ENCODE data around the gene KLHL22.
"Not testable (repeated sequence)": the region's sequence is repeated elsewhere in the genome, so short reads cannot be mapped to it uniquely, and the experiment has no call there.

Gene KLHL22

DNA sequence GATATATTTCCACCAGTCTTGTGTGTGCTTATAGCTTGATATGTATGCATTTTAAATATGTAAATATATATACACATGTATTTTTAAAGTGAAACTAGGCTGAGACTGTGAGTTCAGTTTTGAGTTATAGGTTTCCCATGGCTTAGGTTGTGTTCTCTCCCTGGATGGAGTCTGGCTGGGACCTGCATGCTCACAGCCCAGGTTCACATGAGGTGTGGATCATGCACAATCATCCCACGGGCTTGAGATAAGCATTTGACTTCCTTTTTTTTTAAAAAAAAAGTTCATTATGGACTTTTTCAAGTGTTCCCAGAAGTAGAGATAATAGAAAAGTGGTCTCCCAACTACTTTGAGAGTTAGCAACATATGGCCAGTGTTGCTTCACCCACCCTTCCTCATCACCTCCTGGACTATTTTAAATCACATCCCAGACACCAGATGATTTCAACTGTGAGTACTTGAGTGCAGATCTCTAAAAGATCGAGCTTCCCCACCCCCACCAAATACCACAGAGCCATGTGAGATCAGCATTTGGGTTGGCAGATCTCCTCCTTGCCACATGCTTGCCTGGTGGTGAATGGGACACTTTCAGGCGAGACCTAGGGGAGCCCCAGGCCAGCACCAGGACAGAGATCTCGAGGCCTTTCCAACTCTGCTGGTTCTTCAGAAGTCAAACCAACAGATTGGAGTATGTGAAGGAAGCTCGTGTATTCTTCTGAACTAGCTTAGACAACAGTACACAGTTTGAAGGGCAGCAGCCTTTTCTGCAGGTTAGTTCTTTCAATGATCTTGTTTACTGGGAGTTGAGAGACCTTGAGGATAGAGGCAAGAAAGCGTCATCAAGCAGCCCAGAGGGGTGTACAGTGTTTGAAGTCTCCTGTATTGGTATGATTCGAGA lies 27.7 kb upstream of the KLHL22 start:
- no peak for DNase-seq (ENCODE audit: low spot score)

DNA sequence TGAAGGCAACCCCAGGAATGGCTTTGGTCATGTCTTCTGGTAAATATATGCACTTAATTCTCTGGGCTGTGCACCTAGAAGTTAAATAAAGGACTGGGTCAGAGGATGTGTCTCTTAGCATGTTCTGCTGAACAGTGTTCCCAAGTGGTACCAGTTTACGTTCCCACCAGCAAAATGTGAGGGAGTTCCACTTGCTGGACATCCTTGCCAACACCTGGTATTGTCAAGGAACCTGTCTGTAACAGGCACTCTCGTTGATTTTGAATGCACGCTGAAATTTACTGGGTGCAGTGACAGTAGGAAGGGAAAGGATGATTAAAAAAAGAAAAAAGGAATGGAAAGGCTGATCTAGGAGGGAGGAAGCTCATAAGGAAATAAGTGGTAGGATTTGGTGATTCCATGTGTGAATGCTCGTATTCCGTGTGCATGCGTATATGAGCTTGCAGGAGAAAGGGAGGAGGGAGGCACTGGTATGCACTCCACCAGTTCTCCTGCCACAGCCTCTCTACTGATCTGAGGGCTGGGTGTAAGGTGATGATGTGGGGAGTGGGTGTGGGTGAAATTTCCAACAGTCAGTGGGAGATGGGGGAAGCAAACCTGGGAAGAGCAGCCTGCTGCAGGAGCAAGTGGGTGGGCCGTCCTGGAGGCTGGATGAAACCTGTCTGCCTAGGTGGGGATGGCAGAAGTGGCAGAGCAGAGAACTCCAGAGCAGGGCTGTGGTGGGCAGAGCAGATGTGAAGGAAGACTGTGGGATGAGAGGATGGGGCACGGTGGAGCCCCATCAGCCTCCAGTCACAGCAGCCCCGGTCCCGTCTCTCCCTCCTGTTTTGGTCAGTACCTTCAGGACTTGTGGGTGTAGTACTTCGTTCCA lies 26.8 kb upstream of the KLHL22 start:
- DNase-seq (ENCODE audit: low spot score) = no peak

DNA sequence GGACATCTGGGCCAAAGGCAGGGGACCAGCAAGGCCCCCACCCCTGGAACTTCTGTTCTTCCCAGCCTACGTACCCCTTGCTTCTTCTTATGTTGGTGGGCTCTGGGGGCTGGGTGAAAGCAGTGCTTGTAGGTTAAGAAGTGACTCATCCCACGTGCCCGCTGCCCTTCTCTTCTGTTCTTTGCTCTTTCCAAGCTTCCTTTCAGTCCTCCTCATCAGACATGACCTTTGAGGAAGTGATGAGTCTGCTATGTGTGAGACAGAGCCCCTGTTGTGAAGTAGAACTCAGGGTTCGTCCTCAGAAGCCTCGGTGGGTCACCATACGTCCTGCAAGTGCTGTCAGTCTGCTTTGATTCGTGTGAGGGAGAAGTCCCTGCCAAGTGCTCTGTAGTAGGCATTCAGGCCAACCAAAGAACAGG lies 24.5 kb upstream of the KLHL22 start:
- no peak for DNase-seq (ENCODE audit: low spot score)

DNA sequence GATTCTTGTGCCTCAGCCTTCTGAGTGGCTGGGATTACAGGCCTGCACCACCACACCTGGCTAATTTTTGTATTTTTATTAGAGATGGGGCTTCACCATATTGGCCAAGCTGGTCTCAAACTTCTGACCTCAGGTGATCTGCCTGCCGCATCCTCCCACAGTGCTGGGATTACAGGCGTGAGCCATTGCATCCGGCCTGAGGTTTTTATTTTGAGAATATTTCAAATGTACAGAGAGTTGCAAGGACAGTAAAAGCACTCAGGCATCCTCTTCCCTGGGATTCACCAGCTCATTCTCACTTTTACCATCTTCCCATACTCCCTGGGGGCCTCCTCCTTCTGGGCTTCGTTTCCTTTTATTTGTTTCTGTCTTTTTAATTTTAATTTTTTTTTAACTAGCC lies 24.0 kb upstream of the KLHL22 start:
- no peak for DNase-seq (ENCODE audit: low spot score)

GRCh38 chr22:20517841-20518592 lies 22.4 kb upstream of the KLHL22 start:
- no peak for DNase-seq (ENCODE audit: low spot score)

DNA sequence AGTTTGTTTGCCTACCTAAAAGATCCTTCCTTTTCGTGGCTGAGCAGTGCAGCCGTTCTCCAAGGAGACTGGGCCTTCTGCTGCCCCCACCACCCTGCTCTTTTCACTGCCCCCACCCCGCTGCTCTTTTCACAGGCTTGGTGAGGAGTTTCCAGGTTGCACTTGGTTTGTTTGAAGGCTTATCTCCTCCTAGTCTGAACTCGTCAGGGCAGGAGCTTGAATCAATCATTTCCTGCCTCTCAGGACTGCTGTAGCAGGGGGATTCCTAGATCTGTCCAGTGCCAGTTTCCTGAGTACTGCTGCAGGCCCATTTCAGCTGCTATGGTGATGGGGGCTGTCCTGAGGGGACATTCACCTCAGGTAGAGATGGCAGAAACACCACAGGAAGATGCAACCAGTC lies 21.8 kb upstream of the KLHL22 start:
- DNase-seq (ENCODE audit: low spot score) = no peak

DNA sequence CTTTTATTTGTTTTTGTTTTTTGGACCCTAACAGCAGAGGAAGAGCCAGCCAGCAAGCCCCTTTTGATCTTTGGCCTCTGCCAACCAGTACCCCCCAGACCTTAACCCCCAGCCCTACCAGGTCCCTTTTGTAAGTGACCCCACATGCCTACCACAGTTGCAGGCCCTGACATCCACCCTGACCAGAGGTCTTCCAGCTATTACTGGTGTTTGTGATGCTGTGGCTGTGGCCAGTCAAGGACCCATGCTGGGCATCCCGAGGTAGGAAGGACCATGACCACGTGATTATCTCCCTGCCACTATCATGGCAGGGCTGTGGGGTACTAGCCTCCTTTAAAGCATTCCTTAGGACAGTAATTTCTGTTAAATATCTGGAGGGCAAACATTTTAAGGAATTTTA lies 20.8 kb upstream of the KLHL22 start:
- no peak for DNase-seq (ENCODE audit: low spot score)

DNA sequence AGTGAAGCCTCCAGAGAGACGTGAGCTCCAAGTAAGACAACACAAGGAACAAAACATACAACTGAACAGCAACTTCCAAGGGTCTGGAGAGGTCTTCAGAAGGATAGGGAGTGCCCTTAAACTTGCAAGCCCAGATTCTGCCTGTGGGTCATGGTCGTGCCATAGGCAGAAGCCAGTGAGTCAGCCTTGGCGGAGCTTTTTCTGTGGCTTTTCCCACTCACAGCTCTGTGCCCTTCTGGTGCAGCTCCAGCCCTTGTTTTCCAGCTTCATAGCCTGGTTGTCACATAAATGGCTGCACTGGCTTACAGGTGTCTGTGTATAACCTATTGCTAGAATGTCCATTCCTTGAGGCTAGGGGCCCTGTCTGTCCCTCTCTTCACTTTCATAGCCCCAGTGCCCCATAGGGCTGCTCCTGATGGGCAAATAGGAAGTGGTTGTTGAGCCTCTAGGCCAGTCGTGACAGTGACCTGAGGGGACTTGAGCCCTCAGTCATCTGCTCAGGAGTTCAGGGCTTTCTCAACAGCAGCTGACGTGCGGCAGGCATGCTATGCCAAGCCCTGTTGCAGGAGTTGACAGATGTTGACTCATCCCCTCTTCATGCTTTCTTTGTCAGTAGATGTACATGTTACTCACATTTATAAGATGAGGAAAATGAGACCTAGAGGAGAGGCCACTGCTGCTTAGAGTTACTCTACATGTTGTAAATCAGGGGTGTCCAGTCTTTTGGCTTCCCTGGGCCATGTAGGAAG lies 19.2 kb upstream of the KLHL22 start:
- peak; percentile 71 for DNase-seq (ENCODE audit: low spot score)

DNA sequence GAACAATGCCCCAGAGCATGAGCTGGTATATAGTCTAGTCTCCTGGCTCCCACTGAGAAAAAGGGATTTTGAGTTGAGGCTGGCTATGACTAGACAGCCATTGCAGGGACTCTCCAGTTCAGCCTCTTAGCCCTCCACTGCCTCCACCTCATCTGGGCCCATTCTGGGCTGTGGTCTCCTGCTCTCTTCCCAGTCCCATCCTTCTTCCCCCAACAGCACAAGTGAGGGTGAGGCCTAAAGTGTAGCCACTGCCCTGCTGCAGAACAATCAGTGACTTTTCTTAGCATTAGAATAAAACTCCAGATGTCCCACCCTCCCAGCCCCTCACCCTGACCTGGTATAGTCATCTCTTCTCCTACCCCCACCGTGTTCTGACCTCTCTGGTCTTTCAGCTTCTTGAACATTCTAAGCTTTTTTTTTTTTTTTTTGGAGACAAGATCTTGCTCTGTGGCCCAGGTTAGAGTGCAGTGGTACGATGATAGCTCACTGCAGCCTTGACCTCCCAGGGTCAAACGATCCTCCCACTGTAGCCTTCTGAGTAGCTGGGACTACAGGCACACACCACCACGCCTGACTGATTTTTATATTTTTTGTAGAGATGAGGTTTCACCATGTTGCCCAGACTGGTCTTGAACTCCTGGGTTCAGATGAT lies 16.1 kb upstream of the KLHL22 start:
- no peak for DNase-seq (ENCODE audit: low spot score)

DNA sequence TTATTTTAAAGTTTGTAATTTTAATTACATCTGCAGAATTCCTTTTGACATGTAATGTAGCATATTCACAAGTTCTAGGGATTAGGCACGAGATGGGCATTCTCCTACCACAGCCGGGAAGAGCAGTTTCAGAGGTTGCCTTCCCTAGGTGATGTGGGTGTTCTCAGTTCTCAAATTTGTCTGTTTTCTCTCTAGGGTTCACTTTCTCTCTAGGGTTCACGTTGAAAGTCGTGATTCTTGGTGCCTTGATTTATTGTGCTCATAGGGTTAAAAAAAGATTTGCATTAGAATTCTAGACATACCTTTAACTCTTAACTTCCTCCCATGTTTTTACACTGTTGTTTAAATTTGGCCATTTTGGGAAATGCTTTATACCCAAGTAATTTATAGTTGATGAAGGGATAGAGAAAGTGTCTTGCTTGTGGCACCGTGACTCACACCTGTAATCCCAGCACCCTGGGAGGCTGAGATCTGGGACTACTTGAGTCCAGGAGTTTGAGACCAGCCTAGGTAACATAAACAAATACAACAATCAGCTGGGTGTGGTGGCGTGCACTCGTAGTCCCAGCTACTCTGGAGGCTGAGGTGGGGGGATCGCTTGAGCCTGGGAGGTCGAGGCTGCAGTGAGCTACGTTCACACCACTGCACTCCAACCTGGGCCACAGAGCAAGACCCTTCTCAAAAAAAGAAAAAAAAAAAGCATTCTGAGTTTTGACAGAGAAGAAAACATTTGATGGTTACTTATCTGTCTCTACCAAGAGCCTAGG lies 15.4 kb upstream of the KLHL22 start:
- no peak for DNase-seq (ENCODE audit: low spot score)

DNA sequence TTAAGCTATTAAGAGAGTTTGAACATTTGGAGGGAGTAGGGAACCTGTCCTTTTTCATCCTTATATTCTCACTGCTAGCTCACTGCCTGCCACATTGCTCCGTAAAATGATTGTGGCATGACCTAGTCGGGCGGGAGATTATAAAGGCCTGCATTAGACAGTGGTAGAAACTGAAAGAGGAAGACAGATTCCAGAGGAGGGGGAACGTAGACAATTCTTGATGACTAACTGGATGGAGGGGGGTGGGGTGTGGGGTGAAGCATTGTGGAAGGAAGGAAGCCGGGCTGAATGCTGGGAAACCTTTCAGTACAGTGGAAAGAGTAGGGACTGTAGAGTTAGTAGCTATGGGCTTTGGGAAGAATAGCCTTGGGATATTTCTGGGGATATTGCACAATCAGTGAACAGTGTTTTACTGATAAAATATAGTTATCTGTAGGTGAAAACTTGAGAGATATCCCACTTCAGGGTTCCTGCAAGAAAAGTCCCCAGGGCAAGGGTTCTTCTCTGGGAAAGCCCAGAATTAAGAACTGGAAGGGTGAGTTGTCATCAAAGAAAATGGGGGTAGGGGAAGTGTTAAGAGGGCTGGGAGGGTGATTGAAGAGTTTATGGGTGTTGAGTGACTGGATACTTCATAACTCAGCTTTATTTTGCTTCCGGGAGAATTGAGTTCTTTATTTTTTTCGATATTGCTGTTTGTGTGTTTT lies 13.9 kb upstream of the KLHL22 start:
- DNase-seq (ENCODE audit: low spot score) = peak; percentile 89

DNA sequence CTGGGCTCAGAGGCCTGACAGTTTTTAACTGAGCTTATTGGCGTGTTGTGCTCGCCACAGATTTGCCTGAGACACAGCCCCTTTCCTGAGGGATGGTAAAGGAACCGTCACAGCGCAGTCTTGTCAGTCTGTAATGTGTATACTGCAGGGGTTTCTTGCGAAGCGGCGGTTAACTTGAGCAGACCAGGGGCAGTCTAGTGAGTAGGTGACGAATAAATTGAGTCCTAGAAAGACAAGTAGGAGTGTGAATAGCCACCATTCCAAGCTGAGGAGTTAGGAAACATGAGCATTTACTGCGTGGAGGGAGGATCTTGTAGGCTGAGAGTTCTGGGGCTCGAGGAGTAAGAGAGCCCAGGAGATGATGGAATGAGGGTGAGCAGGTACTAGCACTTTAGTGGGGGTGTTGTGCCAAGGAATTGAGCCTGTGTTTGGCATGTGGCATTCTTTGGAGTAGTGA lies 13.2 kb upstream of the KLHL22 start:
- peak; percentile 54 for DNase-seq (ENCODE audit: low spot score)

DNA sequence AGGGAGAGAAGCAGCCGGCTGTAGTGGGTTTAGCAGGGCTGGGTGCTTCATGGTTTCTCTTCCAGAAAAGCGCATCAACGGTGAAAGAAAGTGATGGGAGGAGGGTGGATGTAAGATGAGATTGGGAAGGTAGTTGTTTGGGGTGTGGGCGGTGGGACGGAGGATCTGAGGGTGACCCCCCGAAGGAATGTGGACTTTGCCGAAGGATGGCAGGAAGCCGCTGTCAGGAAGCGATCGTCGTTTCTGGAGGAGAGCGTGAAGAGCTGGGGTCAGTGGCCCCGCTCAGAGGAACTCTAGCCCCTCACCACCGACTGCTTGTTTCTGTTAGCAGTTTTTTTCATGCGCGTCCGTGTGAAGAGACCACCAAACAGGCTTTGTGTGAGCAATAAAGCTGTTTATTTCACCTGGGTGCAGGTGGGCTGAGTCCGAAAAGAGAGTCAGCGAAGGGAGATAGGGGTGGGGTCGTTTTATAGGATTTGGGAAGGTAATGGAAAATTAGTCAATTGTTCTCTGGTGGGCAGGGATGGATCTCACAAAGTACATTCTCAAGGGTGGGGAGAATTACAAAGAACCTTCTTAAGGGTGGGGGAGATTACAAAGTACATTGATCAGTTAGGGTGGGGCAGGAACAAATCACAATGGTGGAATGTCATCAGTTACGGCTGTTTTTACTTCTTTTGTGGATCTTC lies 12.6 kb upstream of the KLHL22 start:
- DNase-seq (ENCODE audit: low spot score) = not testable (repeated sequence)

DNA sequence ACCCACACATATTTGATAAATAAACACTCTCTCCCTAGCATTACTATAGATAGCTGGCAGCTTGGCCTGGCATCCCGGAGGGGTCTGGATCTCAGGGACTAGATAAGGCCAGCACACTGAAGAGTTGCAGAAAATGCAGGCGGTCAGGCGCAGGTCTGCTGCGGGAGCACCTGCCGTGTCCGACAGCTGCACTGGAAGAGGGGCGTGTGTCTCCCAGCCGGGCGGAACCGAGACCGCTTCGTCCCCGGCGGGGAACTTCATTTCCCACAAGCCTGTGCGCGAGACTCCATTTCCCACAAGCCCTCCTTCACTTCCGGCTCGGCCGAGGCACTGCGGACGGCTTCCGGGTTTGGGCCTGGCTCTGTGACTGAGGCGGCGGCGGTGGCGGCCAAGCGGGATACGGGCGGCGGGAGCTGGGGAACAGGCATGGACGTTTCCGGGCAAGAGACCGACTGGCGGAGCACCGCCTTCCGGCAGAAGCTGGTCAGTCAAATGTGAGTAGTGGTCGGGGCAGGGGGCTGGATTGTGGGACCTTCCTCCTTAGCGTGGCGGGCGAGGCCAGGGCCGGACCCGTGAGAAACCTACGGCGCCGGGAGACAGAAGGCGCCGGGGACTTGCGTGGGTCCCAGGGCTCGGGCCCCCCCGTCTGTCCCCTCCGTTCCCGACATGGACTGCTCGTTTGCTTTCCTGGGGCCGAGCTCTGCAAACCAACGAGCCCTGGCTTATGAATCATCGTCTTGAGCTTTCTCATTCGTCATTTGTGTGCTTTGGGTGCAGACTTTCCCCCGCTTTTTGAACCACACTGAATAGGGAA lies 11.9 kb upstream of the KLHL22 start, which contains the start of gene MED15:
Gene MED15 (plus strand): TSS at position 358 of the 814 bp plus-strand sequence. CDS start 69 bp downstream, at position 427.
- DNase-seq (ENCODE audit: low spot score) = peak; percentile 94

- DNase-seq (ENCODE audit: low spot score) = no peak
These were observed 11.1 kb upstream of the KLHL22 start for GRCh38 chr22:20506543-20507252.

- DNase-seq (ENCODE audit: low spot score) = peak; percentile 79
These were observed 8.8 kb upstream of the KLHL22 start for GRCh38 chr22:20504293-20504922.

DNA sequence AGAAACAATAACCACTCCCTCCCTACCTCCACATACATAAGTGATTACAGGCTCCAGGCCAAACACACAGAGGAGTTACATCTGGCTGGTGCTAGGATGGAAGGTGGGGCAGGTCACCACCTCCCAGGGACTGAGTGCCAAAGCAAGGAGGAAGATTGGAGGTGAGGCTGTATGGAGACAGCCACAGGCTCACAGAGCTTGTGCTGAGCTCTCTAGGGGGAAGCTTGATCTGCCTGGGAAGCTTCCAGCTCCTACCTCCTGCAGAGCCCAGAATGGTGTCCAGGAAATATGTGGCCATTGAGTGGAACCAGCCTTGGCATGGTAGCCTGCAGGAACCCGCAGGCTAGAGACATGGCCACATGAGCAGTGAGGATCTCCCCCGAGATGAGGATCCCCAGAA lies 8.2 kb upstream of the KLHL22 start:
- no peak for DNase-seq (ENCODE audit: low spot score)

Data from RKO (cell line).